Dermis blood vessel endothelial cell (primary cell): ENCODE results near the gene ZNF746. TPM values are rescaled to one million over a fixed set of nuclear protein-coding genes. Genes with fewer than 3 reads are reported as not detected.
"Not testable (repeated sequence)": the region's sequence is repeated elsewhere in the genome, so short reads cannot be mapped to it uniquely, and the experiment has no call there.

ENCODE experiments used
- DNase-seq: peaks from one replicate; pipeline ENCODE4 v3.0.0; 2010
- total RNA-seq: library from RNA; depleted of rRNA; stranded (reverse); fragments of >200 nt; gene quantifications from 2 replicates; pipeline ENCODE4 v1.2.3, GENCODE V29; 2014

Gene ZNF746
- total RNA-seq, 1 donor from 2014 or later = 24.3 TPM

- DNase-seq = no peak
Observed at GRCh38 chr7:149459201-149459539, 38.4 kb downstream of the ZNF746 start.

GRCh38 chr7:149458235-149458634 lies 39.4 kb downstream of the ZNF746 start:
- no peak for DNase-seq

GRCh38 chr7:149457766-149458165 lies 39.8 kb downstream of the ZNF746 start:
- no peak for DNase-seq

GRCh38 chr7:149456506-149457421 lies 40.8 kb downstream of the ZNF746 start:
- DNase-seq = no peak

GRCh38 chr7:149455175-149455950 lies 42.2 kb downstream of the ZNF746 start:
- no peak for DNase-seq

- DNase-seq = no peak
Observed at GRCh38 chr7:149454750-149455149, 42.9 kb downstream of the ZNF746 start.

GRCh38 chr7:149454006-149454405 lies 43.6 kb downstream of the ZNF746 start:
- DNase-seq = no peak

- no peak for DNase-seq
Observed at GRCh38 chr7:149450821-149451220, 46.8 kb downstream of the ZNF746 start.

- no peak for DNase-seq
Observed at GRCh38 chr7:149449897-149450296, 47.7 kb downstream of the ZNF746 start.

- DNase-seq = no peak
Observed at GRCh38 chr7:149448961-149449360, 48.6 kb downstream of the ZNF746 start.

GRCh38 chr7:149446026-149446425 lies 51.6 kb downstream of the ZNF746 start:
- not testable (repeated sequence) for DNase-seq

- DNase-seq = no peak
Observed at GRCh38 chr7:149444287-149444686, 53.3 kb downstream of the ZNF746 start.

- DNase-seq = no peak
Observed at GRCh38 chr7:149443523-149443922, 54.1 kb downstream of the ZNF746 start.

- no peak for DNase-seq
Observed at GRCh38 chr7:149442924-149443323, 54.7 kb downstream of the ZNF746 start.

- DNase-seq = no peak
Observed at GRCh38 chr7:149440222-149440621, 57.4 kb downstream of the ZNF746 start.

GRCh38 chr7:149436358-149436757 lies 61.3 kb downstream of the ZNF746 start:
- DNase-seq = no peak

GRCh38 chr7:149433124-149433523 lies 64.5 kb downstream of the ZNF746 start:
- DNase-seq = no peak

GRCh38 chr7:149432121-149432691 lies 65.4 kb downstream of the ZNF746 start:
- DNase-seq = no peak

- no peak for DNase-seq
Observed at GRCh38 chr7:149431486-149432120, 66.0 kb downstream of the ZNF746 start.

- DNase-seq = no peak
Observed at GRCh38 chr7:149430192-149430591, 67.4 kb downstream of the ZNF746 start.

GRCh38 chr7:149427893-149428292 lies 69.7 kb downstream of the ZNF746 start:
- DNase-seq = no peak

GRCh38 chr7:149427096-149427680 lies 70.4 kb downstream of the ZNF746 start:
- no peak for DNase-seq
